ENCODE measurements around the gene AQP4.

The AQP4 gene

GRCh38 chr18:26865557-26865956 lies at the start of gene AQP4:
Gene AQP4, minus strand, starts transcription at chr18:26865707. Its CDS starts 18 bp downstream, at chr18:26865689.
- no peak for DNase-seq

GRCh38 chr18:26911840-26912239 lies 46.3 kb upstream of the AQP4 start:
- no peak for DNase-seq

- no peak for DNase-seq
Measured at GRCh38 chr18:26909599-26910290, 44.2 kb upstream of the AQP4 start.

GRCh38 chr18:26908906-26909305 lies 43.4 kb upstream of the AQP4 start:
- DNase-seq, result no peak

GRCh38 chr18:26902291-26902690 lies 36.8 kb upstream of the AQP4 start:
- DNase-seq, result no peak

GRCh38 chr18:26901020-26901419 lies 35.5 kb upstream of the AQP4 start:
- DNase-seq, result no peak

GRCh38 chr18:26894426-26894825 lies 28.9 kb upstream of the AQP4 start:
- no peak for DNase-seq

GRCh38 chr18:26893996-26894395 lies 28.5 kb upstream of the AQP4 start:
- DNase-seq, result no peak

- DNase-seq, result no peak
Measured at GRCh38 chr18:26888259-26888658, 22.8 kb upstream of the AQP4 start.

GRCh38 chr18:26875040-26875654 lies 9.6 kb upstream of the AQP4 start:
- DNase-seq, result no peak

GRCh38 chr18:26874283-26874682 lies 8.8 kb upstream of the AQP4 start:
- DNase-seq, result no peak

- DNase-seq, result no peak
Measured at GRCh38 chr18:26869640-26870039, 4.1 kb upstream of the AQP4 start.

GRCh38 chr18:26868968-26869586 lies 3.6 kb upstream of the AQP4 start:
- no peak for DNase-seq

- no peak for DNase-seq
Measured at GRCh38 chr18:26867471-26867870, 2.0 kb upstream of the AQP4 start.

- no peak for DNase-seq
Measured at GRCh38 chr18:26864658-26865057, 849 bp downstream of the AQP4 start.

- DNase-seq, result no peak
Measured at GRCh38 chr18:26863921-26864497, 1.5 kb downstream of the AQP4 start.

- DNase-seq, result no peak
Measured at GRCh38 chr18:26863122-26863879, 2.2 kb downstream of the AQP4 start.

- no peak for DNase-seq
Measured at GRCh38 chr18:26862084-26862483, 3.4 kb downstream of the AQP4 start.

- DNase-seq, result no peak
Measured at GRCh38 chr18:26854292-26854881, 11.1 kb downstream of the AQP4 start.

GRCh38 chr18:26853401-26853800 lies 12.1 kb downstream of the AQP4 start:
- DNase-seq, result no peak

GRCh38 chr18:26843760-26844159 lies 21.7 kb downstream of the AQP4 start:
- DNase-seq, result no peak

GRCh38 chr18:26840965-26841364 lies 24.5 kb downstream of the AQP4 start:
- no peak for DNase-seq

- DNase-seq, result no peak
Measured at GRCh38 chr18:26839609-26840008, 25.9 kb downstream of the AQP4 start.
